DOHH2 (cell line): Measurements from ENCODE around the gene CYTIP.

Experiments used
- EZH2phosphoT487 ChIP-seq: fragments of 200-600 bp; sonication (generic); IDR thresholded peaks from 2 replicates; pipeline ENCODE4 v1.6.1; 2017; ENCODE audit warnings: borderline replicate concordance, mild to moderate bottlenecking, antibody characterized with exemption, low read length, moderate library complexity, mixed read lengths
- TF ChIP-seq, protein P1 (sequence below): fragments of 200-600 bp; sonication (generic); IDR thresholded peaks from one replicate; pipeline ENCODE4 v1.5.1; 2014; ENCODE audit warnings: antibody characterized with exemption, mild to moderate bottlenecking, low read depth, low read length; ENCODE audit not compliant: poor library complexity, severe bottlenecking

DNA sequence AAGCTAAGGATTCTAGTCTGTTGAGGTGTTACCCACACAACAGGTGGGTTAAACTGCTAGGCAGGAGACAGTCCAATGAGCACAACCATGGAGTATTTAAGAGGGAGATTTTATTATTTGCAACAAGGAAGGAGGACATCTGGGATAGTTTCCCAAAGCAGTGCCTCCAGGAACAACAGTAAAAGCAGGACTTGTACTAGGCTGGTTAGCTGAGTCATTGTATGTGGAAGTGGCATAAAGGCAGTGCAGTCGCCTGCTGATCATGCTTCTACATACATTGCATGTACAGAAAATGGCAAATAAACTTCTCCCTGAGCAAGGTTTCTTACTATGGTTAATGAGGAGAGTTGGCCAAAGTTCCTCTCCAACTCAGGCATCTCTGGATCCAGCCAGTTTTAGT lies 46.1 kb upstream of the CYTIP start:
- TF ChIP-seq, protein P1, sequence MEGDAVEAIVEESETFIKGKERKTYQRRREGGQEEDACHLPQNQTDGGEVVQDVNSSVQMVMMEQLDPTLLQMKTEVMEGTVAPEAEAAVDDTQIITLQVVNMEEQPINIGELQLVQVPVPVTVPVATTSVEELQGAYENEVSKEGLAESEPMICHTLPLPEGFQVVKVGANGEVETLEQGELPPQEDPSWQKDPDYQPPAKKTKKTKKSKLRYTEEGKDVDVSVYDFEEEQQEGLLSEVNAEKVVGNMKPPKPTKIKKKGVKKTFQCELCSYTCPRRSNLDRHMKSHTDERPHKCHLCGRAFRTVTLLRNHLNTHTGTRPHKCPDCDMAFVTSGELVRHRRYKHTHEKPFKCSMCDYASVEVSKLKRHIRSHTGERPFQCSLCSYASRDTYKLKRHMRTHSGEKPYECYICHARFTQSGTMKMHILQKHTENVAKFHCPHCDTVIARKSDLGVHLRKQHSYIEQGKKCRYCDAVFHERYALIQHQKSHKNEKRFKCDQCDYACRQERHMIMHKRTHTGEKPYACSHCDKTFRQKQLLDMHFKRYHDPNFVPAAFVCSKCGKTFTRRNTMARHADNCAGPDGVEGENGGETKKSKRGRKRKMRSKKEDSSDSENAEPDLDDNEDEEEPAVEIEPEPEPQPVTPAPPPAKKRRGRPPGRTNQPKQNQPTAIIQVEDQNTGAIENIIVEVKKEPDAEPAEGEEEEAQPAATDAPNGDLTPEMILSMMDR, result no peak
- no peak for TF ChIP-seq EZH2phosphoT487
